ENCODE results near the gene STMND1.

DNA sequence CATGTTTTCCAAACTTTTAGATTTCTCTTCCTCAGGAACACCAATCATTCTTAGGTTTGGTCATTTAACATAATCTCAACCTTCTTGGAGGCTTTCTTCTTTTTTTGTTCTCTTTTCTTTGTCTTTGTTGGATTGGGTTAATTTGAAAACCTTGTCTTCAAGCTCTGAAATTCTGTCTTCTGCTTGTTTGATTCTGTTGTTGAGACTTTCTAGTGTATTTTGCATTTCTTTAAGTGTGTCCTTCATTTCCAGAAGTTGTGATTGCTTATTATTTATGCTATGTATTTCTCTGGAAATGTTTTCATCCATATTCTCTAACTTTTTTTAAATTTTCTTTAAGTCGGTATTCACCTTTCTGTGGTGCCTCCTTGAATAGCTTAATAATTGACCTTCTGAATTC, 42.2 kb downstream of the STMND1 start:
- TF ChIP-seq, protein P1, sequence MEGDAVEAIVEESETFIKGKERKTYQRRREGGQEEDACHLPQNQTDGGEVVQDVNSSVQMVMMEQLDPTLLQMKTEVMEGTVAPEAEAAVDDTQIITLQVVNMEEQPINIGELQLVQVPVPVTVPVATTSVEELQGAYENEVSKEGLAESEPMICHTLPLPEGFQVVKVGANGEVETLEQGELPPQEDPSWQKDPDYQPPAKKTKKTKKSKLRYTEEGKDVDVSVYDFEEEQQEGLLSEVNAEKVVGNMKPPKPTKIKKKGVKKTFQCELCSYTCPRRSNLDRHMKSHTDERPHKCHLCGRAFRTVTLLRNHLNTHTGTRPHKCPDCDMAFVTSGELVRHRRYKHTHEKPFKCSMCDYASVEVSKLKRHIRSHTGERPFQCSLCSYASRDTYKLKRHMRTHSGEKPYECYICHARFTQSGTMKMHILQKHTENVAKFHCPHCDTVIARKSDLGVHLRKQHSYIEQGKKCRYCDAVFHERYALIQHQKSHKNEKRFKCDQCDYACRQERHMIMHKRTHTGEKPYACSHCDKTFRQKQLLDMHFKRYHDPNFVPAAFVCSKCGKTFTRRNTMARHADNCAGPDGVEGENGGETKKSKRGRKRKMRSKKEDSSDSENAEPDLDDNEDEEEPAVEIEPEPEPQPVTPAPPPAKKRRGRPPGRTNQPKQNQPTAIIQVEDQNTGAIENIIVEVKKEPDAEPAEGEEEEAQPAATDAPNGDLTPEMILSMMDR (conservative IDR thresholded peaks at IDR 0.05 in 1 of 2, IDR thresholded peaks at IDR 0.05 in 1 of 2; ENCODE audit: extremely low read depth in 1 of 2, insufficient read depth in 1 of 2, low read depth in 1 of 2, low read length in 2 of 2): no peak
- TF ChIP-seq EZH2 (IDR thresholded peaks at IDR 0.05; ENCODE audit: borderline replicate concordance, low read length): no peak
